ENCODE results near the gene CEP83. TPM values are rescaled to one million over a fixed set of nuclear protein-coding genes. Genes with fewer than 3 reads are reported as not detected.
A peak's percentile ranks its signal among the peaks of the same experiment; 100 is the strongest.

Gene CEP83
- total and polyA plus RNA-seq, 9 of the 15 experiments (the other 6 are each of a cell fraction or from before 2014, with no cell fraction given) = 5.3 to 40.5 (median 31.3) TPM

DNA sequence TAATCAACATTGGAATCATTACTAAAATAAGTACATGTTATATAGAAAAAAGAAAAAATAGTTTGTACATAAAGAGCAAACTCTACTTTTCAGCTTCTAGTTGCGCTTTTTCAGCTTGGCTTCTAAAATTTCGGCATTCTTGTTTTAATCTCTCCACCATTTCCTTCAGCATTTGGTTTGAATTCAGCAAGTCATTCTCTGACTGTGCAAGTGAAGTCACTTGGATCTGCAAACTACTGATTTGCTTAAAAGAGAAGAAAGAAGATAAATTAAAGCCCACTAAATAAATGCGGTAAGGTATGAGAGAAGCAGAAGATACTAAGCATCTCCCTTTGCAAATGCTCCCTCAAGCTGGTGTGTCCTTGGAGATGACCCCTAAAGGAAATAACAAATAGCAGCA is 126.3 kb downstream of the CEP83 start:
- 83% methylated on average over 3 of the region's 3 CpGs for WGBS (ENCODE audit: insufficient coverage, low coverage, missing lambda C conversion rate)
- no peak overlapping the region for H3K9ac ChIP-seq (ENCODE audit: insufficient read depth in 1 of 2, low read depth in 2 of 2, low read length in 2 of 2)
- no peak for ATAC-seq
- H3K79me2 ChIP-seq (ENCODE audit: control insufficient read depth, insufficient read depth, low read length) = no peaks in the 10 kb centered on the region
- no peak overlapping the region for H3K4me2 ChIP-seq (ENCODE audit: insufficient read depth, low read length)
- H3K4me1 ChIP-seq (replicated peaks in 1 of 2; ENCODE audit: control insufficient read depth in 2 of 2, insufficient read depth in 2 of 2, low read length in 2 of 2) = no peaks in the 10 kb centered on the region
- H3K27me3 ChIP-seq (ENCODE audit: control insufficient read depth in 2 of 2, insufficient read depth in 2 of 2, low read length in 2 of 2) = no peaks in the 10 kb centered on the region
- no peak for DNase-seq (ENCODE audit: extremely low read depth in 1 of 4, low spot score in 3 of 4)
- intact Hi-C loops (cut with micrococcal nuclease) (no loop called here), in situ Hi-C loops (cut with MboI) (no loop called here)
- no peak overlapping the region for H3K27ac ChIP-seq (ENCODE audit: extremely low read depth, low read depth, low read length)
- H3K9me1 ChIP-seq (ENCODE audit: control insufficient read depth, insufficient read depth, low read length) = no peaks in the 10 kb centered on the region
- FAIRE-seq = no peak
- H3K4me3 ChIP-seq = no peak overlapping the region
- no TSS peak for BruUV-seq (replicated peaks)
- ChIA-PET POLR2A (no interaction called here), CTCF (ENCODE audit: low intra/inter-chr PET ratio) (interaction anchor here (0.7 kb wide), 1 partner anchor 33 kb away, joined by 5 read pairs; no protein-coding TSS in a partner anchor)
- H3K36me3 ChIP-seq (ENCODE audit: control insufficient read depth, insufficient read depth, low read length) = peaks cover 21% of the 10 kb centered on the region; the same call in 2 of the 3 replicates
- H4K20me1 ChIP-seq (replicated peaks; ENCODE audit: control insufficient read depth, insufficient read depth, low read length) = no peaks in the 10 kb centered on the region
- H2AFZ ChIP-seq (ENCODE audit: low read depth, low read length) = no peak overlapping the region
- H3K9me3 ChIP-seq (replicated peaks; ENCODE audit: control insufficient read depth, insufficient read depth, low read depth, low read length) = no peaks in the 10 kb centered on the region
- 0 out of 2 replicates have a peak, but pooled peaks have one; percentile 4 for TF ChIP-seq ZNF316 (IDR thresholded peaks at IDR 0.05)
- TF ChIP-seq MCM5 (IDR thresholded peaks at IDR 0.05; ENCODE audit: low read depth) = no peak
- no peak for TF ChIP-seq RBM39 (optimal IDR thresholded peaks at IDR 0.05; ENCODE audit: low read depth, low read length)
- 0 out of 2 replicates have a peak, but pooled peaks have one; percentile 7 for TF ChIP-seq NFE2 (IDR thresholded peaks at IDR 0.05; ENCODE audit: low read depth)

- POLR2A ChIA-PET = interaction anchor here (0.6 kb wide), 1 partner anchor 9 kb away, joined by 3 read pairs; no protein-coding TSS in a partner anchor
- intact Hi-C loops (cut with micrococcal nuclease) = no loop called here
Observed at GRCh38 chr12:94329366-94329765, 130.3 kb downstream of the CEP83 start.

More at GRCh38 chr12:94329366-94329765, 130.3 kb downstream of the CEP83 start:
- CTCF ChIA-PET (ENCODE audit: low intra/inter-chr PET ratio) = no interaction called here
- Histone ChIP-seq H3K27me3 (ENCODE audit: control insufficient read depth in 2 of 2, insufficient read depth in 2 of 2, low read length in 2 of 2) (no peaks in the 10 kb centered on the region), H3K4me1 (replicated peaks in 1 of 2; ENCODE audit: control insufficient read depth in 2 of 2, insufficient read depth in 2 of 2, low read length in 2 of 2) (no peaks in the 10 kb centered on the region), H3K9me3 (replicated peaks; ENCODE audit: control insufficient read depth, insufficient read depth, low read depth, low read length) (no peaks in the 10 kb centered on the region), H3K27ac (ENCODE audit: extremely low read depth, low read depth, low read length) (no peak overlapping the region), H3K9ac (ENCODE audit: insufficient read depth in 1 of 2, low read depth in 2 of 2, low read length in 2 of 2) (no peak overlapping the region), H3K36me3 (ENCODE audit: control insufficient read depth, insufficient read depth, low read length) (peaks cover 44% of the 10 kb centered on the region), H3K4me2 (ENCODE audit: insufficient read depth, low read length) (no peak overlapping the region), H2AFZ (ENCODE audit: low read depth, low read length) (no peak overlapping the region), H3K4me3 (no peak overlapping the region), H3K9me1 (ENCODE audit: control insufficient read depth, insufficient read depth, low read length) (no peaks in the 10 kb centered on the region), H4K20me1 (replicated peaks; ENCODE audit: control insufficient read depth, insufficient read depth, low read length) (no peaks in the 10 kb centered on the region), H3K79me2 (ENCODE audit: control insufficient read depth, insufficient read depth, low read length) (no peaks in the 10 kb centered on the region)
- TF ChIP-seq SIN3A (IDR thresholded peaks at IDR 0.05; ENCODE audit: borderline replicate concordance in 2 of 2, control insufficient read depth in 1 of 2, low read depth in 2 of 2, low read length in 2 of 2) (no peak), TCF3 (CRISPR knock-in tag; IDR thresholded peaks at IDR 0.05) (no peak), NCOA2 (IDR thresholded peaks at IDR 0.05; ENCODE audit: partially characterized antibody in 2 of 2) (no peak), IRF2 (CRISPR knock-in tag; IDR thresholded peaks at IDR 0.05) (no peak), ZNF134 (CRISPR knock-in tag; conservative IDR thresholded peaks at IDR 0.05) (no peak)
- no peak for FAIRE-seq
- no TSS peak for BruUV-seq (replicated peaks)
- no CpG with 5 or more reads among the region's 1 CpG for WGBS (ENCODE audit: insufficient coverage, low coverage, missing lambda C conversion rate)
- in situ Hi-C loops (cut with MboI) = no loop called here
- no peak for ATAC-seq
- no peak for DNase-seq (ENCODE audit: extremely low read depth in 1 of 4, low spot score in 3 of 4)

All from K562 (cell line).